ENCODE results near the gene LINGO3.

GRCh38 chr19:2335848-2336247, 27.9 kb upstream of the LINGO3 start:
- TF ChIP-seq EP300 (conservative IDR thresholded peaks at IDR 0.05; ENCODE audit: poor library complexity, severe bottlenecking) (no peak), CTCF (IDR thresholded peaks at IDR 0.05; ENCODE audit: poor library complexity, severe bottlenecking) (no peak), RAD21 (conservative IDR thresholded peaks at IDR 0.05) (no peak), REST (IDR thresholded peaks at IDR 0.05; ENCODE audit: borderline replicate concordance) (no peak), EZH2 (IDR thresholded peaks at IDR 0.05; ENCODE audit: borderline replicate concordance, insufficient read depth, low read length, poor library complexity, severe bottlenecking) (no peak), POLR2AphosphoS5 (IDR thresholded peaks at IDR 0.05) (no peak), MXI1 (conservative IDR thresholded peaks at IDR 0.05; ENCODE audit: poor library complexity, severe bottlenecking) (no peak)

Measured in neural cell (in vitro differentiated cells).